Measurements from ENCODE around the gene DBN1. TPM values are rescaled to one million over a fixed set of nuclear protein-coding genes. Genes with fewer than 3 reads are reported as not detected.
"Not testable (repeated sequence)": the region's sequence is repeated elsewhere in the genome, so short reads cannot be mapped to it uniquely, and the experiment has no call there.

DBN1 gene
- total RNA-seq, 1 experiment from 2014 or later = 59.3 TPM

GRCh38 chr5:177432143-177432838 lies 41.1 kb downstream of the DBN1 start:
- DNase-seq (ENCODE audit: extremely low read depth, low read depth) = no peak

GRCh38 chr5:177431317-177432142 lies 41.9 kb downstream of the DBN1 start:
- DNase-seq (ENCODE audit: extremely low read depth, low read depth) = no peak

GRCh38 chr5:177430972-177431316 lies 42.5 kb downstream of the DBN1 start:
- no peak for DNase-seq (ENCODE audit: extremely low read depth, low read depth)

- DNase-seq (ENCODE audit: extremely low read depth, low read depth) = no peak
These were observed 43.1 kb downstream of the DBN1 start for GRCh38 chr5:177430140-177430951.

- no peak for DNase-seq (ENCODE audit: extremely low read depth, low read depth)
These were observed 44.0 kb downstream of the DBN1 start for GRCh38 chr5:177429248-177430040.

GRCh38 chr5:177428574-177429217 lies 44.7 kb downstream of the DBN1 start:
- DNase-seq (ENCODE audit: extremely low read depth, low read depth) = no peak

GRCh38 chr5:177427919-177428573 lies 45.4 kb downstream of the DBN1 start:
- no peak for DNase-seq (ENCODE audit: extremely low read depth, low read depth)

- no peak for DNase-seq (ENCODE audit: extremely low read depth, low read depth)
These were observed 46.1 kb downstream of the DBN1 start for GRCh38 chr5:177427211-177427822.

GRCh38 chr5:177426566-177427210 lies 46.7 kb downstream of the DBN1 start, which contains the start of gene GRK6:
Gene GRK6 (plus strand): TSS chr5:177426676. CDS start chr5:177426846, 170 bp downstream.
- no peak for DNase-seq (ENCODE audit: extremely low read depth, low read depth)

GRCh38 chr5:177425801-177426565 lies 47.5 kb downstream of the DBN1 start:
- DNase-seq (ENCODE audit: extremely low read depth, low read depth) = peak; percentile 100

- no peak for DNase-seq (ENCODE audit: extremely low read depth, low read depth)
These were observed 48.1 kb downstream of the DBN1 start for GRCh38 chr5:177425196-177425800.

GRCh38 chr5:177423671-177424070 lies 49.8 kb downstream of the DBN1 start:
- DNase-seq (ENCODE audit: extremely low read depth, low read depth) = no peak

GRCh38 chr5:177421062-177421798 lies 52.2 kb downstream of the DBN1 start:
- DNase-seq (ENCODE audit: extremely low read depth, low read depth) = no peak

- DNase-seq (ENCODE audit: extremely low read depth, low read depth) = not testable (repeated sequence)
These were observed 53.0 kb downstream of the DBN1 start for GRCh38 chr5:177420472-177420871.

- no peak for DNase-seq (ENCODE audit: extremely low read depth, low read depth)
These were observed 54.4 kb downstream of the DBN1 start for GRCh38 chr5:177419046-177419445.

- DNase-seq (ENCODE audit: extremely low read depth, low read depth) = not testable (repeated sequence)
These were observed 56.4 kb downstream of the DBN1 start for GRCh38 chr5:177417081-177417480.

Data from NCI-H460 (cell line).